Measurements from ENCODE around the gene ORM2. TPM values are rescaled to one million over a fixed set of nuclear protein-coding genes. Genes with fewer than 3 reads are reported as not detected.

ORM2 gene
- total RNA-seq, 1 donor from 2014 or later = not detected

- DNase-seq (ENCODE audit: low read depth) (no peak), FAIRE-seq (no peak)
- Mint-ChIP-seq H3K27me3 (ENCODE audit: low read depth, unreplicated experiment) (no peaks in the 10 kb centered on the region), H3K4me3 (ENCODE audit: unreplicated experiment) (no peak overlapping the region), H3K36me3 (ENCODE audit: low read depth, unreplicated experiment) (peaks cover 28% of the 10 kb centered on the region), H3K4me1 (ENCODE audit: low read depth, unreplicated experiment) (peaks cover 8% of the 10 kb centered on the region), H3K9me3 (ENCODE audit: unreplicated experiment) (peaks cover 1% of the 10 kb centered on the region), H3K27ac (ENCODE audit: unreplicated experiment) (no peak overlapping the region)
- Histone ChIP-seq H3K4me2 (ENCODE audit: low read length) (no peak overlapping the region), H3K9me3 (ENCODE audit: insufficient read depth, low read depth, low read length) (no peaks in the 10 kb centered on the region), H3K27me3 (ENCODE audit: insufficient read depth, low read length) (no peaks in the 10 kb centered on the region), H3K36me3 (ENCODE audit: insufficient read depth, low read length) (peaks cover 5% of the 10 kb centered on the region), H4K20me1 (ENCODE audit: insufficient read depth, low read length) (peaks cover 12% of the 10 kb centered on the region), H3K79me2 (ENCODE audit: insufficient read depth, low read length) (peaks cover 5% of the 10 kb centered on the region), H3K9ac (ENCODE audit: low read length) (no peak overlapping the region), H2AFZ (ENCODE audit: low read depth, low read length) (no peak overlapping the region), H3K4me3 (ENCODE audit: insufficient read depth, low read depth, low read length) (no peak overlapping the region), H3K27ac (ENCODE audit: low read depth, low read length) (no peak overlapping the region), H3K4me1 (ENCODE audit: insufficient read depth, low read length) (peaks cover under 1% of the 10 kb centered on the region)
- TF ChIP-seq, protein P1, sequence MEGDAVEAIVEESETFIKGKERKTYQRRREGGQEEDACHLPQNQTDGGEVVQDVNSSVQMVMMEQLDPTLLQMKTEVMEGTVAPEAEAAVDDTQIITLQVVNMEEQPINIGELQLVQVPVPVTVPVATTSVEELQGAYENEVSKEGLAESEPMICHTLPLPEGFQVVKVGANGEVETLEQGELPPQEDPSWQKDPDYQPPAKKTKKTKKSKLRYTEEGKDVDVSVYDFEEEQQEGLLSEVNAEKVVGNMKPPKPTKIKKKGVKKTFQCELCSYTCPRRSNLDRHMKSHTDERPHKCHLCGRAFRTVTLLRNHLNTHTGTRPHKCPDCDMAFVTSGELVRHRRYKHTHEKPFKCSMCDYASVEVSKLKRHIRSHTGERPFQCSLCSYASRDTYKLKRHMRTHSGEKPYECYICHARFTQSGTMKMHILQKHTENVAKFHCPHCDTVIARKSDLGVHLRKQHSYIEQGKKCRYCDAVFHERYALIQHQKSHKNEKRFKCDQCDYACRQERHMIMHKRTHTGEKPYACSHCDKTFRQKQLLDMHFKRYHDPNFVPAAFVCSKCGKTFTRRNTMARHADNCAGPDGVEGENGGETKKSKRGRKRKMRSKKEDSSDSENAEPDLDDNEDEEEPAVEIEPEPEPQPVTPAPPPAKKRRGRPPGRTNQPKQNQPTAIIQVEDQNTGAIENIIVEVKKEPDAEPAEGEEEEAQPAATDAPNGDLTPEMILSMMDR (IDR thresholded peaks at IDR 0.05; ENCODE audit: insufficient read depth, low read depth, low read length) = no peak
- no peak for TF ChIP-seq EZH2 (IDR thresholded peaks at IDR 0.05; ENCODE audit: insufficient read depth, low read length)
Measured at GRCh38 chr9:114378016-114378415, 48.3 kb downstream of the ORM2 start.

DNA sequence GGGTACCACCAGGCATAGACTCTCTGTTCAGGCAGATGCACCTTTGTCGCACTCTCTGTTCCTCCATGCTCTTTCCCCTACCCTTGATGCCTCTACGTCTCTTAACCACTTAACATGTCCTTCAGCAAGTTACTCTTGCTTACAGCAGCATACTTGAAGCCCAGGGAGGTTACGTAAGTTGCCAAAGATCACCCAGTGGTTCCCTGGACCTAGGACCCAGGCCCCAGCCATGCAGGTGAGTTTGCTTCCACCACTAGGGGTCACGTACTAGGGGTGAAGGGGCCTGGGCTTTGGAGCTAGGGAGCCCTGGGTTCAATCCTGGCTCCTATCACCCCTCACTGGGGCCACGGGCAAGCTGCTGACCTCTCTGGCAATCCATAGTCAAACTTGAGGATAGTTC lies 49.2 kb downstream of the ORM2 start:
- Histone ChIP-seq H3K4me3 (ENCODE audit: insufficient read depth, low read depth, low read length) (no peak overlapping the region), H4K20me1 (ENCODE audit: insufficient read depth, low read length) (peaks cover 12% of the 10 kb centered on the region), H3K36me3 (ENCODE audit: insufficient read depth, low read length) (peaks cover 5% of the 10 kb centered on the region), H3K27ac (ENCODE audit: low read depth, low read length) (no peak overlapping the region), H3K27me3 (ENCODE audit: insufficient read depth, low read length) (no peaks in the 10 kb centered on the region), H3K4me2 (ENCODE audit: low read length) (no peak overlapping the region), H3K4me1 (ENCODE audit: insufficient read depth, low read length) (peaks cover 8% of the 10 kb centered on the region), H3K9ac (ENCODE audit: low read length) (no peak overlapping the region), H2AFZ (ENCODE audit: low read depth, low read length) (no peak overlapping the region), H3K9me3 (ENCODE audit: insufficient read depth, low read depth, low read length) (no peaks in the 10 kb centered on the region), H3K79me2 (ENCODE audit: insufficient read depth, low read length) (peaks cover 7% of the 10 kb centered on the region)
- no peaks in the 10 kb centered on the region for H3K27me3 Mint-ChIP-seq (ENCODE audit: low read depth, unreplicated experiment)
- DNase-seq (ENCODE audit: low read depth) (no peak), FAIRE-seq (no peak)
- peaks cover 28% of the 10 kb centered on the region for H3K36me3 Mint-ChIP-seq (ENCODE audit: low read depth, unreplicated experiment)
- H3K4me3 Mint-ChIP-seq (ENCODE audit: unreplicated experiment) = no peak overlapping the region
- peaks cover 1% of the 10 kb centered on the region for H3K9me3 Mint-ChIP-seq (ENCODE audit: unreplicated experiment)
- H3K27ac Mint-ChIP-seq (ENCODE audit: unreplicated experiment) = no peak overlapping the region
- TF ChIP-seq EZH2 (IDR thresholded peaks at IDR 0.05; ENCODE audit: insufficient read depth, low read length) = no peak
- TF ChIP-seq, protein P1 (IDR thresholded peaks at IDR 0.05; ENCODE audit: insufficient read depth, low read depth, low read length) = no peak
- H3K4me1 Mint-ChIP-seq (ENCODE audit: low read depth, unreplicated experiment) = peaks cover 16% of the 10 kb centered on the region

Other genes starting within 250 kb of the ORM2 start
- 0.34 and 0.50 TPM in 2 replicates for gene KIF12, start 230.6 kb upstream of the ORM2 start, total RNA-seq
- 27.6 and 31.2 TPM in 2 replicates for gene COL27A1, start 174.3 kb upstream of the ORM2 start, total RNA-seq
- gene ORM1, start 6.8 kb upstream of the ORM2 start, total RNA-seq = not detected in 2 replicates
- 16.0 and 16.4 TPM in 2 replicates for gene AKNA, start 58.1 kb downstream of the ORM2 start, total RNA-seq
- 9.4 and 10.2 TPM in 2 replicates for gene WHRN, start 175.6 kb downstream of the ORM2 start, total RNA-seq

Data from astrocyte (in vitro differentiated cells and primary cell).